NCI-H2029 treated with DMSO at 0.1 percent for 48 hours (cell line): ENCODE data around the gene MAPK8IP1.
A peak's percentile ranks its signal among the peaks of the same experiment; 100 is the strongest.
"Not testable (repeated sequence)": the region's sequence is repeated elsewhere in the genome, so short reads cannot be mapped to it uniquely, and the experiment has no call there.

Source experiments
- DNase-seq: peaks from one replicate; lab custom pipeline; 2025; lab: John Stamatoyannopoulos, UW

MAPK8IP1 gene

GRCh38 chr11:45890886-45891550 lies 5.6 kb downstream of the MAPK8IP1 start:
- no peak for DNase-seq

- DNase-seq = no peak
Observed at GRCh38 chr11:45892856-45893255, 7.4 kb downstream of the MAPK8IP1 start.

- DNase-seq = no peak
Observed at GRCh38 chr11:45894555-45895247, 9.2 kb downstream of the MAPK8IP1 start.

GRCh38 chr11:45895553-45896259 lies 10.3 kb downstream of the MAPK8IP1 start:
- DNase-seq = no peak

- peak; percentile 59 for DNase-seq
Observed at GRCh38 chr11:45896422-45896984, 11.1 kb downstream of the MAPK8IP1 start.

- no peak for DNase-seq
Observed at GRCh38 chr11:45897556-45897955, 12.1 kb downstream of the MAPK8IP1 start.

- no peak for DNase-seq
Observed at GRCh38 chr11:45899086-45899447, 13.6 kb downstream of the MAPK8IP1 start.

- peak; percentile 63 for DNase-seq
Observed at GRCh38 chr11:45899448-45900174, 14.2 kb downstream of the MAPK8IP1 start.

- not testable (repeated sequence) for DNase-seq
Observed at GRCh38 chr11:45900175-45900800, 14.8 kb downstream of the MAPK8IP1 start.

GRCh38 chr11:45900916-45901617 lies 15.6 kb downstream of the MAPK8IP1 start:
- no peak for DNase-seq

- no peak for DNase-seq
Observed at GRCh38 chr11:45901626-45902025, 16.2 kb downstream of the MAPK8IP1 start.

GRCh38 chr11:45902452-45903380 lies 17.3 kb downstream of the MAPK8IP1 start:
- no peak for DNase-seq

- no peak for DNase-seq
Observed at GRCh38 chr11:45904309-45904915, 19.0 kb downstream of the MAPK8IP1 start.

- no peak for DNase-seq
Observed at GRCh38 chr11:45905095-45905494, 19.6 kb downstream of the MAPK8IP1 start.

- not testable (repeated sequence) for DNase-seq
Observed at GRCh38 chr11:45905576-45905975, 20.1 kb downstream of the MAPK8IP1 start.

GRCh38 chr11:45906096-45906682 lies 20.7 kb downstream of the MAPK8IP1 start:
- DNase-seq = no peak

- DNase-seq = no peak
Observed at GRCh38 chr11:45906965-45907611, 21.6 kb downstream of the MAPK8IP1 start, which contains the start of gene FREY1. Gene FREY1, minus strand, starts transcription at chr11:45907271. Its CDS starts 26 bp downstream, at chr11:45907245.

- DNase-seq = no peak
Observed at GRCh38 chr11:45907911-45908370, 22.5 kb downstream of the MAPK8IP1 start.
